HepG2 (cell line): Measurements from ENCODE around the gene CD151. TPM values are rescaled to one million over a fixed set of nuclear protein-coding genes. Genes with fewer than 3 reads are reported as not detected.

Experiments used
- ATAC-seq: fragments of 200-7000 bp; cut with Tn5 transposase; 3 replicates; pipeline ENCODE4 v1.9.1; 2020; ENCODE audit warnings: mild to moderate bottlenecking, moderate library complexity
- BruUV-seq: library from RNA; stranded (reverse); fragments of 400-500 nt; replicated peaks from 2 replicates; lab custom pipeline; 2021; lab: Mats Ljungman, UMichigan
- CTCF ChIA-PET: fragments of 300-600 bp; formaldehyde crosslinking; extraction: SDS; loops from one replicate; lab custom pipeline; 2021; ENCODE audit warnings: low total read pairs, inconsistent platforms, low intra/inter-chr PET ratio; lab: Yijun Ruan, JAX
- POLR2A ChIA-PET: fragments of 350-600 bp; sonication (Branson Sonifier 250); formaldehyde crosslinking; loops from one replicate; lab custom pipeline; 2020; ENCODE audit warnings: antibody characterized with exemption, inconsistent platforms; lab: Yijun Ruan, JAX
- DNase-seq: peaks from one replicate; pipeline ENCODE4 v3.0.0-alpha.2; 2015; ENCODE audit warnings: low spot score
- FAIRE-seq: peaks from 3 replicates; lab custom pipeline; 2011; peaks lifted over from hg19 to GRCh38; lab: Jason Lieb, UNC
- H2AFZ ChIP-seq: one replicate; pipeline ENCODE4 v1.6.1; 2011; ENCODE audit warnings: low read length, inconsistent platforms
- H3K27ac ChIP-seq: fragments of 300-600 bp; 3 replicates; pipeline ENCODE4 v1.8.0; 2011; ENCODE audit warnings: mixed run types, mild to moderate bottlenecking, mixed read lengths, low read length, inconsistent platforms; ENCODE audit not compliant: insufficient read depth; ENCODE audit errors: extremely low read length
- H3K27me3 ChIP-seq, 2 experiments: fragments of 200-600 bp in 1 of 2; 2 replicates in 1 of 2; 3 replicates in 1 of 2; pipeline versions ENCODE4 v1.6.0 to v1.8.0; 2011; ENCODE audit warnings: low read length in 2 of 2, mild to moderate bottlenecking in 2 of 2, moderate library complexity in 2 of 2, inconsistent platforms in 1 of 2; ENCODE audit not compliant: insufficient read depth in 2 of 2, control insufficient read depth in 1 of 2
- H3K36me3 ChIP-seq, 2 experiments: fragments of 200-600 bp in 1 of 2; replicated peaks in 1 of 2; 2 replicates in 1 of 2; 3 replicates in 1 of 2; pipeline versions ENCODE4 v1.5.1 to v1.8.0; 2011; ENCODE audit warnings: low read length in 2 of 2, inconsistent platforms in 1 of 2; ENCODE audit not compliant: insufficient read depth in 2 of 2, control insufficient read depth in 1 of 2
- H3K4me1 ChIP-seq: 2 replicates; pipeline ENCODE4 v1.5.1; 2012; ENCODE audit warnings: low read length, inconsistent platforms; ENCODE audit not compliant: insufficient read depth
- H3K4me2 ChIP-seq: 2 replicates; pipeline ENCODE4 v1.6.0; 2011; ENCODE audit warnings: low read depth, low read length, inconsistent platforms
- H3K4me3 ChIP-seq, 3 experiments: fragments of 200-600 bp in 1 of 3; sonication (generic), shearing (Covaris generic) in 1 of 3; replicated peaks in 1 of 3; 2 replicates each; pipeline ENCODE4 v1.5.1; 2011 to 2016; ENCODE audit warnings: low read length in 3 of 3, inconsistent platforms in 2 of 3, low read depth in 2 of 3, mild to moderate bottlenecking in 2 of 3, control low read depth in 1 of 3, mixed read lengths in 1 of 3; ENCODE audit not compliant: insufficient read depth in 1 of 3
- H3K79me2 ChIP-seq: one replicate; pipeline ENCODE4 v1.6.1; 2011; ENCODE audit warnings: low read length, inconsistent platforms; ENCODE audit not compliant: insufficient read depth
- H3K9ac ChIP-seq: 2 replicates; pipeline ENCODE4 v1.6.0; 2011; ENCODE audit warnings: mild to moderate bottlenecking, low read depth, low read length, inconsistent platforms; ENCODE audit not compliant: insufficient read depth
- H3K9me3 ChIP-seq: 2 replicates; pipeline ENCODE4 v1.5.1; 2012; ENCODE audit warnings: mild to moderate bottlenecking, low read length
- H4K20me1 ChIP-seq: 2 replicates; pipeline ENCODE4 v1.6.0; 2011; ENCODE audit warnings: inconsistent platforms, mild to moderate bottlenecking, low read length, moderate library complexity; ENCODE audit not compliant: insufficient read depth
- ARNT2 ChIP-seq: sonication (generic); formaldehyde crosslinking; IDR thresholded peaks from 2 replicates; pipeline ENCODE4 v1.8.0; 2022; ENCODE audit warnings: mild to moderate bottlenecking, low read depth, missing genetic modification reagents, moderate library complexity
- GTF3A ChIP-seq: sonication (generic); formaldehyde crosslinking; conservative IDR thresholded peaks from 2 replicates; pipeline ENCODE4 v1.4.0; 2020; ENCODE audit warnings: mild to moderate bottlenecking, missing genetic modification reagents
- HIVEP1 ChIP-seq: sonication (generic); formaldehyde crosslinking; IDR thresholded peaks from 2 replicates; pipeline ENCODE4 v1.4.0; 2020; ENCODE audit warnings: mild to moderate bottlenecking, missing genetic modification reagents
- HOXA3 ChIP-seq: sonication (generic); formaldehyde crosslinking; IDR thresholded peaks from 2 replicates; pipeline ENCODE4 v1.5.0; 2020; ENCODE audit warnings: missing genetic modification reagents
- ISX ChIP-seq: sonication (generic); formaldehyde crosslinking; conservative IDR thresholded peaks from 2 replicates; pipeline ENCODE4 v1.5.0; 2020; ENCODE audit warnings: missing genetic modification reagents
- KDM1A ChIP-seq: IDR thresholded peaks from 2 replicates; pipeline ENCODE4 v1.6.1; 2016; ENCODE audit warnings: missing compliant biosample characterization
- MED13 ChIP-seq: sonication (generic); formaldehyde crosslinking; IDR thresholded peaks from 2 replicates; pipeline ENCODE4 v1.5.0; 2020; ENCODE audit warnings: missing genetic modification reagents
- PITX1 ChIP-seq: sonication (generic); formaldehyde crosslinking; IDR thresholded peaks from 2 replicates; pipeline ENCODE4 v1.5.1; 2020; ENCODE audit warnings: mild to moderate bottlenecking, missing genetic modification reagents
- RAD21 ChIP-seq: fragments of 450-650 bp; formaldehyde crosslinking; IDR thresholded peaks from 2 replicates; pipeline ENCODE4 v1.5.0; 2020; ENCODE audit warnings: mild to moderate bottlenecking
- SUZ12 ChIP-seq: fragments of 150-350 bp; IDR thresholded peaks from 2 replicates; pipeline ENCODE4 v1.6.1; 2014; ENCODE audit warnings: low read depth, low read length
- ZFP36L2 ChIP-seq: sonication (generic); formaldehyde crosslinking; IDR thresholded peaks from 2 replicates; pipeline ENCODE4 v1.4.0; 2020; ENCODE audit warnings: missing genetic modification reagents
- ZNF354B ChIP-seq: sonication (generic); formaldehyde crosslinking; IDR thresholded peaks from 2 replicates; pipeline ENCODE4 v1.8.0; 2022; ENCODE audit warnings: mild to moderate bottlenecking, missing genetic modification reagents
- ZNF572 ChIP-seq: sonication (generic); formaldehyde crosslinking; IDR thresholded peaks from 2 replicates; pipeline ENCODE4 v1.5.1; 2020; ENCODE audit warnings: mild to moderate bottlenecking, missing genetic modification reagents
- ZNF670 ChIP-seq: sonication (generic); formaldehyde crosslinking; IDR thresholded peaks from 2 replicates; pipeline ENCODE4 v1.8.0; 2022; ENCODE audit warnings: mild to moderate bottlenecking, missing genetic modification reagents, borderline replicate concordance
- ZNF766 ChIP-seq: sonication (generic); formaldehyde crosslinking; IDR thresholded peaks from 2 replicates; pipeline ENCODE4 v1.5.0; 2020; ENCODE audit warnings: missing genetic modification reagents, borderline replicate concordance
- ZNF773 ChIP-seq: sonication (generic); formaldehyde crosslinking; IDR thresholded peaks from 2 replicates; pipeline ENCODE4 v1.4.0; 2020; ENCODE audit warnings: missing genetic modification reagents, borderline replicate concordance
- WGBS: methylation state at CpG from one replicate; pipeline ENCODE4 v1.1.6; 2017; ENCODE audit warnings: low lambda C conversion rate; 5-methylcytosine and 5-hydroxymethylcytosine counted together
- in situ Hi-C: cut with HindIII; loops from 2 replicates; pipeline ENCODE4 v1.10.0; 2017; ENCODE audit warnings: low pct_unique_long_range_greater_than_20kb; ENCODE audit not compliant: extremely low pct_ligation_motif_present
- intact Hi-C: fragments of 100-400 bp; cut with micrococcal nuclease; formaldehyde crosslinking; loops from one replicate; pipeline ENCODE4 v1.10.0; 2022; ENCODE audit not compliant: unreplicated experiment
- polyA plus RNA-seq, 8 experiments: library from polyadenylated mRNA; depleted of rRNA in 3 of 8; stranded (reverse) in 7 of 8; unstranded in 1 of 8; fragments of >200 nt; fragmentation: Illumina TruSeq in 4 of 8; extraction: Trizol in 4 of 8; gene quantifications; 2 replicates each; pipeline versions ENCODE4 v1.2.1 to v1.2.3, GENCODE V29; 2011 to 2016; ENCODE audit warnings: low read depth in 4 of 8, missing spikeins in 1 of 8, mixed read lengths in 1 of 8; ENCODE audit not compliant: insufficient read depth in 1 of 8
- total RNA-seq, 5 experiments: library from RNA; depleted of rRNA; stranded (reverse); fragments of >200 nt; fragmentation: Illumina TruSeq; extraction: Trizol; gene quantifications; 2 replicates each; pipeline ENCODE4 v1.2.3, GENCODE V29; 2016; ENCODE audit warnings: low read depth in 1 of 5
- TF ChIP-seq, protein P1 (sequence below): sonication (generic); formaldehyde crosslinking; IDR thresholded peaks from 2 replicates; pipeline ENCODE4 v1.4.0; 2020; ENCODE audit warnings: mild to moderate bottlenecking, missing genetic modification reagents
- TF ChIP-seq, protein P2 (sequence below): sonication (generic); formaldehyde crosslinking; IDR thresholded peaks from 2 replicates; pipeline ENCODE4 v1.5.0; 2020; ENCODE audit warnings: mild to moderate bottlenecking, missing genetic modification reagents
- TF ChIP-seq, protein P3 (sequence below): sonication (generic); formaldehyde crosslinking; IDR thresholded peaks from 2 replicates; pipeline ENCODE4 v1.8.0; 2022; ENCODE audit warnings: missing genetic modification reagents, mild to moderate bottlenecking, borderline replicate concordance

CD151 gene
- total and polyA plus RNA-seq, 2 of the 13 experiments (the other 11 are each of a cell fraction or from before 2014, with no cell fraction given), result 125 to 197 TPM

DNA sequence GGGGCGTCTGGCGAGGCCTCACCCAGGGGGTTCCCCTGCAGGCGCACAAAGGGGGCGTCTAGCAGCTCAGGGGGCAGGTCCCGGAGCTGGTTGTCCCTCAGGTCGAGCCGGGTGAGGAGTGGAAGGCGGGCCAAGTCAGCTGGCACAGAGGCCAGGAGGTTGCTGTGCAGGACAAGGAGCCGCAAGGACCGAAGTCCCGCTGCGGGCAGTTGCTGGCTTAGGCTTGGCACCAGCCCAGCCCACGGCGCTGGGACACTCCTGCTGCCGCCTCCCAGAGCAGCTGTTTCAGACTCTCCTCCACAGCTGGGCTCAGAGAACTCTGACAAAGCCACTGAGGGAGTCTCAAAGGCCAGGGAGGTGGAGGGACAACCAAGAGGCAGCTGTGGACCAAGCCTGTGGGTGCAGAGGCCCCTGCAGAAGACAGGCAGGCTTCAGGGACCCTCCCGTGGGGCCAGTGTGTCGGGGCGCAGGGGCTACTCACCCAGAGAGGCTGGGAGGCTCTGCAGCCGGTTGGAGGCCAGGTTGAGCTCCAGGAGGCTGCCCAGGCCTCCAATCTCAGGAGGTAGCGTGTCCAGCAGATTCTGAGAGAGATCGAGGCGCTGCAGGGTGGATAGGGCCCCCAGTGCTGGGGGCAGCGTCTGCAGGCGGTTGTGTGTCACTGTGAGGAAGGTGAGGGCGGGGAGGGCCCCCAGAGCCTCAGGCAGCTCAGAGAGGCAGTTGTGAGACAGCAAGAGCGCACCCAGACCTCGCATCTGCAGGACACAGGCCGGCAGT, 29.9 kb upstream of the CD151 start:
- H4K20me1 ChIP-seq, result no peaks in the 10 kb centered on the region
- H2AFZ ChIP-seq, result no peak overlapping the region
- in situ Hi-C loops, result no loop called here
- no peak overlapping the region for H3K27ac ChIP-seq
- H3K79me2 ChIP-seq, result peaks cover 18% of the 10 kb centered on the region
- H3K4me3 ChIP-seq, result peak overlapping the region in 1 of 3 experiments; percentile 80; a peak in 1 of 6 replicates
- no peaks in the 10 kb centered on the region for H3K27me3 ChIP-seq
- peak overlapping the region; percentile 94 for H3K4me2 ChIP-seq
- ChIA-PET POLR2A (interaction anchor here (4.6 kb wide), 1 partner anchor 17 kb away, joined by 56 read pairs; the partner anchor contains the start of gene PNPLA2), CTCF (no interaction called here)
- 97% methylated on average over 15 of the region's 28 CpGs for WGBS
- H3K36me3 ChIP-seq, result peaks cover 7 to 8% of the 10 kb centered on the region in 2 experiments; a peak in 3 of 5 replicates
- no peak for FAIRE-seq
- peak overlapping the region; percentile 79; the same call in 1 of the 2 replicates for H3K9ac ChIP-seq
- no peaks in the 10 kb centered on the region for H3K9me3 ChIP-seq
- intact Hi-C loops, result no loop called here
- BruUV-seq, result no TSS peak
- DNase-seq, result no peak
- no peak for ATAC-seq
- peaks cover 30% of the 10 kb centered on the region for H3K4me1 ChIP-seq
- TF ChIP-seq ZNF354B (CRISPR knock-in tag) (no peak), HIVEP1 (CRISPR knock-in tag) (no peak), ZNF670 (no peak), ZFP36L2 (CRISPR knock-in tag) (no peak), ZNF773 (CRISPR knock-in tag) (no peak), SUZ12 (no peak), KDM1A (CRISPR knock-in tag) (no peak), MED13 (no peak), ISX (CRISPR knock-in tag) (no peak), HOXA3 (CRISPR knock-in tag) (no peak), RAD21 (CRISPR knock-in tag) (no peak), GTF3A (no peak), ARNT2 (no peak), PITX1 (CRISPR knock-in tag) (no peak), ZNF572 (CRISPR knock-in tag) (no peak), ZNF766 (CRISPR knock-in tag) (no peak)
- TF ChIP-seq, protein P1, sequence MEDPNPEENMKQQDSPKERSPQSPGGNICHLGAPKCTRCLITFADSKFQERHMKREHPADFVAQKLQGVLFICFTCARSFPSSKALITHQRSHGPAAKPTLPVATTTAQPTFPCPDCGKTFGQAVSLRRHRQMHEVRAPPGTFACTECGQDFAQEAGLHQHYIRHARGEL (CRISPR knock-in tag), result no peak
- TF ChIP-seq, protein P2, sequence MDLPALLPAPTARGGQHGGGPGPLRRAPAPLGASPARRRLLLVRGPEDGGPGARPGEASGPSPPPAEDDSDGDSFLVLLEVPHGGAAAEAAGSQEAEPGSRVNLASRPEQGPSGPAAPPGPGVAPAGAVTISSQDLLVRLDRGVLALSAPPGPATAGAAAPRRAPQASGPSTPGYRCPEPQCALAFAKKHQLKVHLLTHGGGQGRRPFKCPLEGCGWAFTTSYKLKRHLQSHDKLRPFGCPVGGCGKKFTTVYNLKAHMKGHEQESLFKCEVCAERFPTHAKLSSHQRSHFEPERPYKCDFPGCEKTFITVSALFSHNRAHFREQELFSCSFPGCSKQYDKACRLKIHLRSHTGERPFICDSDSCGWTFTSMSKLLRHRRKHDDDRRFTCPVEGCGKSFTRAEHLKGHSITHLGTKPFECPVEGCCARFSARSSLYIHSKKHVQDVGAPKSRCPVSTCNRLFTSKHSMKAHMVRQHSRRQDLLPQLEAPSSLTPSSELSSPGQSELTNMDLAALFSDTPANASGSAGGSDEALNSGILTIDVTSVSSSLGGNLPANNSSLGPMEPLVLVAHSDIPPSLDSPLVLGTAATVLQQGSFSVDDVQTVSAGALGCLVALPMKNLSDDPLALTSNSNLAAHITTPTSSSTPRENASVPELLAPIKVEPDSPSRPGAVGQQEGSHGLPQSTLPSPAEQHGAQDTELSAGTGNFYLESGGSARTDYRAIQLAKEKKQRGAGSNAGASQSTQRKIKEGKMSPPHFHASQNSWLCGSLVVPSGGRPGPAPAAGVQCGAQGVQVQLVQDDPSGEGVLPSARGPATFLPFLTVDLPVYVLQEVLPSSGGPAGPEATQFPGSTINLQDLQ, result no peak
- TF ChIP-seq, protein P3, sequence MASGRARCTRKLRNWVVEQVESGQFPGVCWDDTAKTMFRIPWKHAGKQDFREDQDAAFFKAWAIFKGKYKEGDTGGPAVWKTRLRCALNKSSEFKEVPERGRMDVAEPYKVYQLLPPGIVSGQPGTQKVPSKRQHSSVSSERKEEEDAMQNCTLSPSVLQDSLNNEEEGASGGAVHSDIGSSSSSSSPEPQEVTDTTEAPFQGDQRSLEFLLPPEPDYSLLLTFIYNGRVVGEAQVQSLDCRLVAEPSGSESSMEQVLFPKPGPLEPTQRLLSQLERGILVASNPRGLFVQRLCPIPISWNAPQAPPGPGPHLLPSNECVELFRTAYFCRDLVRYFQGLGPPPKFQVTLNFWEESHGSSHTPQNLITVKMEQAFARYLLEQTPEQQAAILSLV (CRISPR knock-in tag), result no peak
